ENCODE results near the gene NGFR.

Gene NGFR

GRCh38 chr17:49487183-49487582, 7.9 kb upstream of the NGFR start:
- H3K9me3 ChIP-seq (ENCODE audit: control insufficient read depth, insufficient read depth, low read length): no peaks in the 10 kb centered on the region
- no peak overlapping the region for H3K9ac ChIP-seq (ENCODE audit: low read depth, low read length)
- H3K4me1 ChIP-seq (ENCODE audit: control insufficient read depth, insufficient read depth, low read length): peaks cover 15% of the 10 kb centered on the region
- H3K36me3 ChIP-seq (ENCODE audit: control insufficient read depth, insufficient read depth, low read length): no peaks in the 10 kb centered on the region
- H3K4me3 ChIP-seq (ENCODE audit: low read depth, low read length): no peak overlapping the region
- H3K27me3 ChIP-seq (ENCODE audit: control insufficient read depth, insufficient read depth, low read length): peaks cover 18% of the 10 kb centered on the region

GRCh38 chr17:49488612-49489011, 6.5 kb upstream of the NGFR start:
- Histone ChIP-seq H3K36me3 (ENCODE audit: control insufficient read depth, insufficient read depth, low read length) (no peaks in the 10 kb centered on the region), H3K9ac (ENCODE audit: low read depth, low read length) (no peak overlapping the region), H3K4me3 (ENCODE audit: low read depth, low read length) (no peak overlapping the region), H3K9me3 (ENCODE audit: control insufficient read depth, insufficient read depth, low read length) (no peaks in the 10 kb centered on the region), H3K27me3 (ENCODE audit: control insufficient read depth, insufficient read depth, low read length) (peaks cover 14% of the 10 kb centered on the region), H3K4me1 (ENCODE audit: control insufficient read depth, insufficient read depth, low read length) (peaks cover 15% of the 10 kb centered on the region)

GRCh38 chr17:49489348-49489747, 5.7 kb upstream of the NGFR start:
- Histone ChIP-seq H3K4me1 (ENCODE audit: control insufficient read depth, insufficient read depth, low read length) (peaks cover 13% of the 10 kb centered on the region), H3K9ac (ENCODE audit: low read depth, low read length) (no peak overlapping the region), H3K9me3 (ENCODE audit: control insufficient read depth, insufficient read depth, low read length) (no peaks in the 10 kb centered on the region), H3K4me3 (ENCODE audit: low read depth, low read length) (no peak overlapping the region), H3K27me3 (ENCODE audit: control insufficient read depth, insufficient read depth, low read length) (peaks cover 15% of the 10 kb centered on the region), H3K36me3 (ENCODE audit: control insufficient read depth, insufficient read depth, low read length) (no peaks in the 10 kb centered on the region)

- Histone ChIP-seq H3K4me3 (ENCODE audit: low read depth, low read length) (no peak overlapping the region), H3K4me1 (ENCODE audit: control insufficient read depth, insufficient read depth, low read length) (peaks cover 14% of the 10 kb centered on the region), H3K9ac (ENCODE audit: low read depth, low read length) (no peak overlapping the region), H3K36me3 (ENCODE audit: control insufficient read depth, insufficient read depth, low read length) (no peaks in the 10 kb centered on the region), H3K9me3 (ENCODE audit: control insufficient read depth, insufficient read depth, low read length) (no peaks in the 10 kb centered on the region), H3K27me3 (ENCODE audit: control insufficient read depth, insufficient read depth, low read length) (peaks cover 10% of the 10 kb centered on the region)
Measured at GRCh38 chr17:49490276-49490675, 4.8 kb upstream of the NGFR start.

DNA sequence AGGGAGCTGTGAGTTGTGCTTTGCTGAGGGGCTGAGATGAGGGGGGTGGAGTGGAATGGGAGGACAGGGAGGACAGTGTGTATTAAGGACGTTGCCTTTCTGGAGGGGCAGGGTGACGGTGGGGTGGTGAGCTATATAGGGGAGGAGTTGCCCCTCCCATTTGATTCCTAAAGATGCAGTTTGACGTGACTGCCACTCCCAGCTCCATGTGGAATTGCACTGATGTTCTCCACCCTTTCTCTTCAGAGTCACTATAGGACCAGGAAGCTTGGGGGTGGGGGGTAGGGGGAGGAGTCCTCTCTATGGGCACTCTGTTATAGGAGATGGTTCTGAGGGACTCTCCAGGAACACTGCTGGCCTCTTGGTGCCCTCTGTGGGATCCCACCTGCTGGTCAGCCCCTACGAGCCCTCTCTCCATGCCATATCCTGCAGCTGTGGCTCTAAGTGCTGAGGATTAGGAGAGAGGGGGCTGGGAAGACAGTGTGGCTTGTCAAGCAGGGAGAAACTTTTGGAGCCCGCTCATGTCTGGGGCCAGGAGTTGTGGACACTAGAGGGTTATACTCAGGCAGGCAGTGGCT, 3.8 kb upstream of the NGFR start:
- peaks cover 18% of the 10 kb centered on the region for H3K27me3 ChIP-seq (ENCODE audit: control insufficient read depth, insufficient read depth, low read length)
- peaks cover 7% of the 10 kb centered on the region for H3K4me1 ChIP-seq (ENCODE audit: control insufficient read depth, insufficient read depth, low read length)
- H3K4me3 ChIP-seq (ENCODE audit: low read depth, low read length): no peak overlapping the region
- no peaks in the 10 kb centered on the region for H3K36me3 ChIP-seq (ENCODE audit: control insufficient read depth, insufficient read depth, low read length)
- H3K9me3 ChIP-seq (ENCODE audit: control insufficient read depth, insufficient read depth, low read length): no peaks in the 10 kb centered on the region
- H3K9ac ChIP-seq (ENCODE audit: low read depth, low read length): no peak overlapping the region

DNA sequence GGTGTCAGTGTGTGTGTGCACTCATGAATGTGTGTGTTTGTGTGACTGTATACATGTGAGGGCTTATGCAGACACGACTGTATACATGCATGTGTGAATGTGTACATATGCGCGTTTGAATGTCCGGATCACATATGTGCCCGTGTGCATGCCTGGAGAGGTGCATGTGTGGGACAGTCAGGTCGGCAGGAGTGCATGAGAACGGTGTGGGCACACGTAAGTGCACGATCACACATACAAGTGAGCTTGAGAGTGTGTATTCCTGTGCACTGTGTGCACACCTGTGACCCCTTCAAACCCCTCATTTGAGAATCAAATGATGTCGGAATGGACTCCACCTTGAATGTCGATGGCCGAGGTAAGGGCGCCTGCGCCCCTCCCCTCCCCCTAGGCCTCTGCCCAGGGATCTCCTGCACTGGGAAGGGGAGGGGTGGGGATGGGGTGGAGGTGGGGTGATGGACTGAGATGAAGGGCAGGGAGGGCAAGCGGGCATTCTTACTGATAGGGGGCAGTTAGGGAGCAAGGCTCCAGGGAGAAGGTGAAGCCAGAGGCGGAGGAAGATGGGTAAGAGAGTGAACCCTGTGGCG, 601 bp upstream of the NGFR start:
- peaks cover 7% of the 10 kb centered on the region for H3K4me1 ChIP-seq (ENCODE audit: control insufficient read depth, insufficient read depth, low read length)
- H3K36me3 ChIP-seq (ENCODE audit: control insufficient read depth, insufficient read depth, low read length): no peaks in the 10 kb centered on the region
- H3K9me3 ChIP-seq (ENCODE audit: control insufficient read depth, insufficient read depth, low read length): no peaks in the 10 kb centered on the region
- H3K4me3 ChIP-seq (ENCODE audit: low read depth, low read length): peak overlapping the region; percentile 72
- H3K27me3 ChIP-seq (ENCODE audit: control insufficient read depth, insufficient read depth, low read length): peaks cover 45% of the 10 kb centered on the region
- H3K9ac ChIP-seq (ENCODE audit: low read depth, low read length): no peak overlapping the region

- H3K9me3 ChIP-seq (ENCODE audit: control insufficient read depth, insufficient read depth, low read length): no peaks in the 10 kb centered on the region
- H3K36me3 ChIP-seq (ENCODE audit: control insufficient read depth, insufficient read depth, low read length): no peaks in the 10 kb centered on the region
- H3K4me3 ChIP-seq (ENCODE audit: low read depth, low read length): peak overlapping the region; percentile 69
- H3K4me1 ChIP-seq (ENCODE audit: control insufficient read depth, insufficient read depth, low read length): peaks cover 7% of the 10 kb centered on the region
- H3K9ac ChIP-seq (ENCODE audit: low read depth, low read length): no peak overlapping the region
- peaks cover 53% of the 10 kb centered on the region for H3K27me3 ChIP-seq (ENCODE audit: control insufficient read depth, insufficient read depth, low read length)
Measured at GRCh38 chr17:49495842-49496182, 719 bp downstream of the NGFR start.

GRCh38 chr17:49496183-49496866, 1.2 kb downstream of the NGFR start:
- Histone ChIP-seq H3K4me1 (ENCODE audit: control insufficient read depth, insufficient read depth, low read length) (peaks cover 7% of the 10 kb centered on the region), H3K27me3 (ENCODE audit: control insufficient read depth, insufficient read depth, low read length) (peaks cover 55% of the 10 kb centered on the region), H3K9ac (ENCODE audit: low read depth, low read length) (no peak overlapping the region), H3K36me3 (ENCODE audit: control insufficient read depth, insufficient read depth, low read length) (no peaks in the 10 kb centered on the region), H3K4me3 (ENCODE audit: low read depth, low read length) (peak overlapping the region; percentile 69), H3K9me3 (ENCODE audit: control insufficient read depth, insufficient read depth, low read length) (no peaks in the 10 kb centered on the region)

- no peaks in the 10 kb centered on the region for H3K9me3 ChIP-seq (ENCODE audit: control insufficient read depth, insufficient read depth, low read length)
- H3K36me3 ChIP-seq (ENCODE audit: control insufficient read depth, insufficient read depth, low read length): no peaks in the 10 kb centered on the region
- H3K27me3 ChIP-seq (ENCODE audit: control insufficient read depth, insufficient read depth, low read length): peaks cover 57% of the 10 kb centered on the region
- no peak overlapping the region for H3K9ac ChIP-seq (ENCODE audit: low read depth, low read length)
- peaks cover 7% of the 10 kb centered on the region for H3K4me1 ChIP-seq (ENCODE audit: control insufficient read depth, insufficient read depth, low read length)
- H3K4me3 ChIP-seq (ENCODE audit: low read depth, low read length): peak overlapping the region; percentile 69
Measured at GRCh38 chr17:49496867-49497147, 1.7 kb downstream of the NGFR start.

DNA sequence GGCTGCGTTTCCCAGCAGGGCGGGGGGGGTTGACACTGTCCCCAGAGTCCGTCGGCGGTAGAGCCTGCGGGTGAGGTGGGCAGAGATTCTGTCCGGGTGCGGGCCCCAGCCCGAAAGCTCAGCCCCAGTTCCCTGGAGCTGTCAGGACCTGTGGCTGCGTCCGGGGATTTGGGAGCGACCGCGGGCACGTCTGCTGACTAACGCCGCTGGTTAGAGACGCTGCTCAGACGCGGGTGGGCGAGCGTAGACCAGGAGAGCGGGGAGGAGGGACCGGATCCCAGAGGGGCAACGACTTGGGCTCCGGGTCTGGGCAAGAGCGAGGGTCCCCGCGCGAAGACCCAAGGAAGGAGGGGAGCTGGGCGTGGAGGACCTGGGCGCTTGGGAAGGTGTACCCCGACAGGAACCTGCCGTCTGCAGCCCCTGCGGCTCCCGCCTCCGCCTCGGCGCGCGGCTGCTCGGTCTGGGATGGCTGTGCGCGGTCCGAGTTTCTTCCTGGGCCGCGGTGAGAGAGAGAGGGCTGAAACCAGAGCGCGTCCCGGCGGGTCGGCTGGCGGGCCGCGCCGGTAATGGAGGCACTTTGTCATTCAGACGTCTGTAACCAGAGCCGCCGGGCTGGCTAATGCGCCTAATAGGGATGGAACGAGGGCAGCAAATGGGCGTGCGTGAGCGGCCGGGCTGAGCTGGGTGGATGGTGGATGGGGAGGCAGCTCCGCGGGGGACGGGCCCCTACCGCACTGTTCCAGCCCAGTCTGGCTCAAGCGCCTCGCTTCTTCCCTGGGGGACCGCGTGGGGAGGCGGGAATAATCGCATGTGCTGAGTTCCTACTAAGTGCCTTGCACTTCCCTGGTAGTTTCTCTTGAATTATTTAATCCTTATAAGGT, 2.3 kb downstream of the NGFR start:
- peak overlapping the region; percentile 69 for H3K4me3 ChIP-seq (ENCODE audit: low read depth, low read length)
- no peak overlapping the region for H3K9ac ChIP-seq (ENCODE audit: low read depth, low read length)
- H3K27me3 ChIP-seq (ENCODE audit: control insufficient read depth, insufficient read depth, low read length): peaks cover 57% of the 10 kb centered on the region
- peaks cover 9% of the 10 kb centered on the region for H3K4me1 ChIP-seq (ENCODE audit: control insufficient read depth, insufficient read depth, low read length)
- no peaks in the 10 kb centered on the region for H3K9me3 ChIP-seq (ENCODE audit: control insufficient read depth, insufficient read depth, low read length)
- no peaks in the 10 kb centered on the region for H3K36me3 ChIP-seq (ENCODE audit: control insufficient read depth, insufficient read depth, low read length)

GRCh38 chr17:49498029-49498615, 3.0 kb downstream of the NGFR start:
- Histone ChIP-seq H3K36me3 (ENCODE audit: control insufficient read depth, insufficient read depth, low read length) (no peaks in the 10 kb centered on the region), H3K9ac (ENCODE audit: low read depth, low read length) (no peak overlapping the region), H3K27me3 (ENCODE audit: control insufficient read depth, insufficient read depth, low read length) (peaks cover 56% of the 10 kb centered on the region), H3K4me1 (ENCODE audit: control insufficient read depth, insufficient read depth, low read length) (peaks cover 9% of the 10 kb centered on the region), H3K9me3 (ENCODE audit: control insufficient read depth, insufficient read depth, low read length) (no peaks in the 10 kb centered on the region), H3K4me3 (ENCODE audit: low read depth, low read length) (peak overlapping the region; percentile 69)

Data from iPS-15b (cell line).